ENCODE data around the gene PACRG.

- no peak for TF ChIP-seq GATA2 (IDR thresholded peaks at IDR 0.05; ENCODE audit: low read depth, low read length)
- TF ChIP-seq GATA3 (IDR thresholded peaks at IDR 0.05; ENCODE audit: low read depth, low read length), result no peak
These were observed 49.3 kb downstream of the PACRG start for GRCh38 chr6:162777091-162777490.
